Hepatocyte (in vitro differentiated cells): Measurements from ENCODE around the gene OR5AR1.

Experiments used
- EZH2 ChIP-seq: fragments of 200-600 bp; sonication (generic); IDR thresholded peaks from 2 replicates; pipeline ENCODE4 v1.6.1; 2016; ENCODE audit warnings: antibody characterized with exemption, mild to moderate bottlenecking, borderline replicate concordance
- EZH2phosphoT487 ChIP-seq: fragments of 200-600 bp; sonication (generic); IDR thresholded peaks from one replicate; pipeline ENCODE4 v1.6.1; 2018; ENCODE audit warnings: antibody characterized with exemption, mild to moderate bottlenecking, low read depth, moderate library complexity; ENCODE audit not compliant: unreplicated experiment, severe bottlenecking
- TF ChIP-seq, protein P1 (sequence below): fragments of 200-600 bp; sonication (generic); IDR thresholded peaks from 2 replicates; pipeline ENCODE4 v1.5.1; 2016; ENCODE audit warnings: antibody characterized with exemption, mild to moderate bottlenecking; ENCODE audit not compliant: poor library complexity

DNA sequence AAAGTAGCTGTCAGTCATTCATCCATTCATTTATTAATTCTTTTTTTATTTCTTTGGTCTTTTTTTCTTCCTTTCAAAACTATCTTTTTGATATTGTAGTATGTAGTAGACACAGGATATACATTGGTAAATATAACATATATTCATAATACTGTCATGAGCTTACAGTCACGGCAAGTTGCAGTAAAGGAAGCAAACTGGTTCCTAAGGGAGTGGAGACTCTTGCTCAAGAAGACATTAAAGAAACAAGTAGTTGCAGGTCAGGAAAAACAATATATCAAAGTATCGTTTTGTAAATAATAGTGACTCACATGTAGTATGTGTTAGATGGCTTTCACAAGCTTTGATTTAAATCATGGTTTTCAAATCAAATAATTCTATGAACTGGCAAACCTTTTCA, 7.5 kb downstream of the OR5AR1 start:
- TF ChIP-seq, protein P1, sequence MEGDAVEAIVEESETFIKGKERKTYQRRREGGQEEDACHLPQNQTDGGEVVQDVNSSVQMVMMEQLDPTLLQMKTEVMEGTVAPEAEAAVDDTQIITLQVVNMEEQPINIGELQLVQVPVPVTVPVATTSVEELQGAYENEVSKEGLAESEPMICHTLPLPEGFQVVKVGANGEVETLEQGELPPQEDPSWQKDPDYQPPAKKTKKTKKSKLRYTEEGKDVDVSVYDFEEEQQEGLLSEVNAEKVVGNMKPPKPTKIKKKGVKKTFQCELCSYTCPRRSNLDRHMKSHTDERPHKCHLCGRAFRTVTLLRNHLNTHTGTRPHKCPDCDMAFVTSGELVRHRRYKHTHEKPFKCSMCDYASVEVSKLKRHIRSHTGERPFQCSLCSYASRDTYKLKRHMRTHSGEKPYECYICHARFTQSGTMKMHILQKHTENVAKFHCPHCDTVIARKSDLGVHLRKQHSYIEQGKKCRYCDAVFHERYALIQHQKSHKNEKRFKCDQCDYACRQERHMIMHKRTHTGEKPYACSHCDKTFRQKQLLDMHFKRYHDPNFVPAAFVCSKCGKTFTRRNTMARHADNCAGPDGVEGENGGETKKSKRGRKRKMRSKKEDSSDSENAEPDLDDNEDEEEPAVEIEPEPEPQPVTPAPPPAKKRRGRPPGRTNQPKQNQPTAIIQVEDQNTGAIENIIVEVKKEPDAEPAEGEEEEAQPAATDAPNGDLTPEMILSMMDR = no peak
- TF ChIP-seq EZH2phosphoT487 (no peak), EZH2 (no peak)
